Fibroblast of skin of scalp (primary cell): Measurements from ENCODE around the gene STX19.

ENCODE experiments used
- DNase-seq: peaks from one replicate; pipeline ENCODE4 v3.0.0-alpha.2; 2013

STX19 gene

DNA sequence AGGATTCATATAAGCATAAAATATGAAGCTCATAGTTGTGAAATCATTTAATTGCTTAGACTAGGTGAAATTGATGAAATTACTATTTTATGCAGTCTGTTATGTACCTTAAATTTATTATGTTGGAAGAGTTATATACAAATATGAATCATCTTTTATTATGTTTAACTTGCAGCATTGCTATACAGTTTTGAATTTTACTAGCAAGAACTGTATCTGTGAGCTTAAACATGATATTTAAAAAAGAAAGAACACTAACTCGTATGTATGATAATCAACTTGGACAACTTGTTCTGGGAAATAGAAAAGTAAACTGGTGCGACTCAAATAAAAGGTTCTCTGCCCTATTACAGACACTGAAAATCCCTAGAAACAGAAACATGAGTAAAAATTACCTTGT, 1.8 kb downstream of the STX19 start:
- DNase-seq, result no peak

DNA sequence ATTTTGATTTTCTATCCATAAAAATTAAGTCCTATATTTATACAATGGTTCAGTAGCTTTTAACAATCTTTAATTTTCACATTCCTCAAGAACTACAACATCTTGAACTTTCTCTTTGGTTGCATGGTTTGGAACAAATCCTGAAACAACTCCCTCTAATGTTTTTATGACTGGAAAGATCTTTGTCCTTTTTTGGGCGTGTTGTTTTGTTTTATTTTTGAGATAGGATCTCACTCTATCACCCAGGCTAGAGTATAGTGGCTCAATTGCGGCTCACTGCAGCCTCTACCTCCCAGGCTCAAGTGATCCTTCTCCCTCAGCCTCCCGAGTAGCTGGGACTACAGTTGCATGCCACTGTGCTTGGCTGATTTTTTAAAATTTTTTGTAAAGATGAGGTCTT, 4.0 kb downstream of the STX19 start:
- DNase-seq, result peak; percentile 71

DNA sequence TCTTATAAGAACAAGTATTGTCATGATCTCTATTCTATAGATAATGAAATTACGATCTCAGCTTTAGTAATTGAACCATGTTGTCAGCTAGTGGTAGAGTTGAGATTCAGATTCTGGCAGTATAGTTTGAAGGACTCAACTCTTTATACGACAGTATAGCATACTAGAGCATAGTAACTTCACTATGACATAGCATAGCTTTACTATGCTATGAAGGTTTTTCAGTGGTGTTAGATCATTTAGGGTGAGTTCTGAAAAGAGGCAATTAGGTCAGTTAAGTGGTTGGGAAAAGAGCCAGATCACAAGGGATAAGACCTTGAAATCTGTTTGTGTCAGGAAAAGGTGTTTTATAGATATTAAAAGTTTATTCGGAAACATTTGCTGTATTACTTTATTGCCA, 8.1 kb downstream of the STX19 start:
- no peak for DNase-seq

DNA sequence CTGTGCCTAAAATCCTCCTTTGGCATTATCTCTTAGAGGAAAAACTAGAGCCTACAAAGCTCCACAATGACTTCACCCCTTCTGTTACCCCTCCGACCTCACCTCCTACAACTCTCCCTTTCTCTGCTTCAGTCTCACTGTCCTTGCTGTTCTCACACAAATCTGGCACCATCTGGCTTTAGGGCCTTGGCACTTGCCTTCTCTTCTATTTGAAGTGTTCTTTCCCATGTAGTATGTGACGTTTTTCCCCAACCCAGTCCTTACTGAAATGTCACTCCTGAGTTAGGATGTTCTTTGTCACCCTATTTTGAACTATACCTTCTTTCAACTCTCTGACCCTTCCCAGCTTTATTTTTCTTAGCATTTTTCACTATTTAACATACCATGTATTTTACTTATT, 8.7 kb downstream of the STX19 start:
- no peak for DNase-seq

DNA sequence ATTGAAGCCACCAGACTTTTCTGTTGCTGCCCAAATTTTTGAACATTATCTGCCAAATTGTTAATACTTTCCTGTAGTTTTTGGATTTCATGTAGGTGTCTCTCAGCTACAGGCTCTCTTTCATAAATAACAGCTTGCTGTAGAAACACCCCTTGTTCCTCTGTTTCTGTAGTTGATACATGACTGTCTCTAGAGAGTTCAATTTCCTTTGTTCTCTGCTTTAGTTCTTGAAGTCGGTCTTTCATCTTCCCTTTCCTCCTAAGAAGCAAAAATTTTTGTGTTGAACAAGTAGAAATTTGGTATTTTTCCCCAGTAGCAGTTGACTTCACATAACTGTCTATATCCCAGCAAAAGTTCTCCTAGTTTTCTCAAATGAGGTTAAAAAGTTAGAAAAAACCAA, 13.4 kb downstream of the STX19 start:
- DNase-seq, result no peak

DNA sequence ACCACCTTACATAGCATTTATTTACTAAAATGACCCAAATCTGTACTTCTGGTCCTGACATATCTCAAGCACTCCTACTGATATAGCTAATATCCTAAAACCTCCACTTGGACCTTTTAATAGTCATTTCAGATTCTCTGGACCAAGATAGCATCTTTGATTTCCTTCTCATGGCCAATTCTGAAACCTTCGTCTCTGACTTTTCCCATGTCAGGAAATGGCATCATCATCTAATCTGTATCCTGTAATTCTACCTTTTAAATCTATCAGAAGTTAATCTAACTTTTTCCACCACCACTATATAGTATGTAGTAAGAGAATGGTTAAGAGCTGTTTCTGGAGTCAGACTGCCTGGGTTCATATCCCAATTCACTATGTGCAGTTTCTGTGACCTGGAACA, 16.2 kb downstream of the STX19 start:
- DNase-seq, result no peak

DNA sequence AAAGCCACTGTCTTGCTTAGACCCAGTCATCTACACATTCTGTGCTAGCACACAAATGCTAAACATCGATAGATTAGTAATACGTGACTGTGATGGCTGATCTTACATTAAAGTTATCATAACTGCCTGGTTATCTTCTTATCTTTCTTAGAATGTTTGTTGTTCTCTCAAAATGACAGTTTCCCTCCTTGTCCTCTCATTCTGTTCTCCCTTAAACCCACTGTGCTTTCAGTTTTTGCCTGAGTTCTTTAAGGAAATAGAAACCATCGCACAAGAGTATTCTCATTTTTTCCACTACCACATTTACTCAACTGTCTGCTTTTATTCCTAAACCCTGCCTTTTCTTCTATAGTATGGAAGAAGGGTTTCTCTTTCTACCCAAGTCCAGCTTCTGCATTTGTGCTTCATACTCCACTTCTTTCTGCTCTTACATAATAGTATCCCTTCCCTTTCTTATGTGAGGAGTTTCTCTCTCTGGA, 17.1 kb downstream of the STX19 start:
- no peak for DNase-seq

DNA sequence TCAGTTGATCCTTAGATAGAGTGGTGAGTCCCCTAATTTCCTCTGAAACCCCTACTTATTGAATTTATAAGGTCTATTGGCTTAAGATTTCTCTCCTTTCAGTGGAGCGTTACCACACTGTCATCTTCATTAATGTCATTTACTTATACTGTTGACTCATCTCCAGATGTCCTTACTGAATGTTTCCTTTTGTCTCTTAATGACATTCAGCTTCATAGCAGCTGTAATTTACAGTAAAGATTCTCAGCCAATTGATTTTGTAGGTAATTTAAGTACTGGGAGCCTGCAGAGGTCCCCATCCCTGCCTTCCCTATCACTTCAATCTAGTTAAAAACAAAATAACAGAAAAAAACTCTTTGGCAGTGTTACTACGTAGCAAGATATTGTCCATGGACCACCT, 18.8 kb downstream of the STX19 start:
- no peak for DNase-seq

DNA sequence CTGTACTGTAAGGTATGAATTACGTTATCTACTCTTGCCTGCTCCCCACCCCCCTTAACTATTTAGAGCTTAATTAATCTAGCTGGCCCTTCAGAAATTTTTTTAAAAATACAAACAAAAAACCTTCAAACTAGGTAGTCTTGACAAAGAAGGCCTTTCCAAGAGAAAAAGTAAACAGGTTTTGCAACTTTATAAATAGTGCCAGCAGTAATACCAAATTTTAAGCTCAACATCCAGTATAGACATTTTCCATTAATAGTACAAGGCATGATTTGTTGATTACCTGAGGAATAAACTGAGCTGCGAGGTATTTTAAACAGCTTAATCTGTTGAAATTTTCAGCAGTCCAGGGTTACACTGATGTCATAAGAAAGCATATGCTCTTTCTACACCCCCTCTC, 20.1 kb downstream of the STX19 start:
- no peak for DNase-seq

DNA sequence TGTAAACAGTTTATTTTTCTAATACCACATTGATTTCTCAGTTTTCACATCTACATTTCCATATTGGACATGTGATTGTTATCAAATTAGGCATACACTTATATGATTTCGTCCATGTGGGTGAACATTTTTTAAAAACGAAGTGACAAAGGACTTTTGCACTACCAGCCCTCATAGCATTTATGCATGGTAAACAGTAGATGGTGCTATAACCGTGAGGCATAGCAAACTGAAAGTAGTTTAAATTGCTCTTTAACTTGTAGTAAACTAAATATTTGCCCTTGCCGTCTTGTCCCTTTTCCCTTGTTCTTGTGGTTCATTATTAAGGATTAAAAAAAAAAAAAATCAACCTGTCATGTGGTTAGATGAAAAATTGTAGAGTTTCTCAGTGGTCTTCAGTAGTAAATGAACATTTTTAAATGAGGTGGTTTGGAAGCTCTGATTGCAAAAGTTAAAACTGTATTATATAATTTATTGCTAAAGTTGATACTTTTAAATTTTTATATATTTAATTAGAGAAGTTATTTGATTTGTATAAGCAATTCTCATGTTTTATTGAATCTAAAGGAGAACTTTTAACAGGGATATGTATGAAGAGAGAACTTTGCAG, 24.0 kb downstream of the STX19 start:
- DNase-seq, result peak; percentile 64

DNA sequence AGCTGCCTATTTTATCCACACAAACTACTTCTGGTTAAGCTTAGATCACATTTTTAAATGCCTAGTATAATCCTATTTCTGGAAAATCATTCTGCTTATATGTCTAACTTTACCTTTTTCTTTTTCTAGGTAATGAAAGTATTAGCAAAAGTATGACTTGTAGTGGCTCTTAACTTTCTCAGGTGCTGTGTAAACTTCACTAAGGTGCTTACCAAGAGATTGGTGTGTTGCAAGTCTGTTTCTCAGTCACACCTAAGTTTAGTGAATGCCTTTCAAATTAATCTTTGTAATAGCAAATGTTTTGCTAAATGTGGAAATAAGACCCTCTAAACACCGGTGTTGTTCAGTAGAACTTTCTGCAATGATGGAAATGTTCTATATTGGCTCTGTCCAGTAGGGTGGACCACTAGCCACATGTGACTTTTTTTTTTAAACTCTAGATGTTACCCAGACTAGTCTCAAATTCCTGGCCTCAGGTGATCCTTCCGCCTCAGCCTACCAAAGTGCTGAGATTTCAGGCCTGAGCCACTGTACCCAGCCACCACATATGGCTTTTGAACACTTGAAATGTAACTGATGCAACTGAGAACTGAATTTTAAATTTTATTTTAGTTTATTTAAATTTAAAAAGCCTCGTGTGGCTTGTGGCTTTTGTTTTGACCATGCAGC, 26.4 kb downstream of the STX19 start:
- no peak for DNase-seq

DNA sequence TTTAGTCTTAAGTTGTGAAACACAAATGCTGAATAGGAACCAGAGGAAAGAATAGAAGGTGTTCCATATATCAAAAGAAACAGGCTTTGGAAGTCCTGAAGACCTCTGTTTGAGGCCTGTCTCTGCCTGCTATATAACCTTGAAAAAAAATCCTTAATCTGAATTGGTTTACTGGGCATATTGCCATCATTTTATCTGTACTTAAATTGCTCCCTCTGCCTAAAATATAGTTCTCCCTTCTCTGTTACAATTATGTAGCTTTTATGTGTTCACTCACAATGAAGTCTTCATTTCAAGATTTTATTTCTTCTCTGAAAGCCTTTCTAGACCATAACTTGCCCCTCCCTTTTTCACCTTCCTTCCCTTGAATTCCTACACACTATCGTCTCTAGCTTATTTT, 27.2 kb downstream of the STX19 start:
- no peak for DNase-seq

DNA sequence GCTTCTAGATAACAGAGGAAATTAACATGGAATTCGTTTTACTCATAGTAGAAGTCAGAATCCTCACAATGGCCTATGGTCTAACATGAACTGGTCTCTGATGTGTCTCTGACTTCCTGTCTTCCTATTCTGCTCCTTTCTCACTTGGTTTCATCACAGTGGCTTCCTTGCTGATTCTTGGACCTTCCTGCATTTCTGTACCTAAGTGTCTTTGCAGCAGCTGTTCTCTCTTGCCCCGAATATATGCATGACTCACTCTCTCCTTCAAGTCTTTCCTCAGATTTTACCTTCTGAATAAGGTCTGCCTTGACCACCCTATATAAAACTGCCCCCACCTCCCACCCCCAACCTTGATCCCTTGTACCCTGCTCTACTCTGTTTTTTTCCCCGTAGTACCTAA, 34.3 kb downstream of the STX19 start:
- DNase-seq, result no peak

DNA sequence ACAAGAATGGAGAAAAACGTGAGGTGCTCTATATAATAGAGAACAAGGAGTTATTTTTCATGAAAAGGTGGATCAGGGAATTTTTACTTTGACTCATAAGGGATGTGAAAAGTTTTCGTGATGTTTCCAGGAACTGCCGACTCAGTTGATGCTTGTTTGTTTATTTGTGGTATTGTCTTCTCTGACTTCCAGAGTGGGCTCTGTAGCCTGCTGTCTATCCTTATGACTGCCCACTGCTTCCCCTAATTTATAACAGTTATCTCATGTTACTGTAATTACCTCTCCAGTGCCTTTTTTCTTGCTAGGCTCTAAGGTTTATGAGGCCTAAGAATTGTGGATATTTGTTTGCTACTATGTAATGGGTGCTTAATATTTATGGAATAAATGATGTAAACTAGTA, 36.2 kb downstream of the STX19 start:
- DNase-seq, result no peak

DNA sequence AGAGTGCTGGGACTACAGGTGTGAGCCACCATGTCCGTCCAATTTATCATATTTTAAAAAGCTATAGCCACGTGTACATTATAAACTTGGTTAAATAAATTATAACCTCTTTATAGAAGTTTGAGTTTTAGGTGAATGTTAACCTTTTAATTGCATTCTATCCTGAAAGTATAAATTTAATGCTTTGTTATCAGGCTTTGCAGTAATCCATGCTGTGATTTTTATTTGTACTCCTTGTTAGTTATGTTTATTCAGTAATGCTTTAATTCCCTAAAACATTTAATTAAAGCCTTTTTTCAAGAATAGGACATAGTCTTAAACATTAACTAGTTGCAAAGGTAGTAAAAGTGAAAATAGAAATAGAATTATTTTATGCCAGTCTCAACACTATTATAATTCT, 36.8 kb downstream of the STX19 start:
- no peak for DNase-seq

DNA sequence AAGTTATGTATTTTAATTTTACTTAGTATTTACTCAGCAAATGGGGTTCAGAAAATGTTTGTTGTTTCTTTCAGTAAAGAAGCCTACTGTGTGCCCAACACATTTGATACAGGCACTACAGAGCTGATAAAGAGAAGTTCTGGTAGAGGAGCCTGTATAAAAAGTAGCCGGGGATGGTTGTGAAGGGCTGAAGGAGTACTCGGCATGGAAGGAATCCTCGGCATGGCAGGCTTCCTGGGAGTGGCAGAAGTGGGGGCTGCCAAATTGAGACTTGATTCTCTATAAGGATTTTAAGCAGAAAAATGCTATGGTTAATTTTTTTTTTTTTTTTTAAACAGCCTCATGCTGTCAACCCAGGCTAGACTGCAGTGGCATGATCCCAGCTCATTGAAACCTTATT, 39.2 kb downstream of the STX19 start:
- DNase-seq, result peak; percentile 20

DNA sequence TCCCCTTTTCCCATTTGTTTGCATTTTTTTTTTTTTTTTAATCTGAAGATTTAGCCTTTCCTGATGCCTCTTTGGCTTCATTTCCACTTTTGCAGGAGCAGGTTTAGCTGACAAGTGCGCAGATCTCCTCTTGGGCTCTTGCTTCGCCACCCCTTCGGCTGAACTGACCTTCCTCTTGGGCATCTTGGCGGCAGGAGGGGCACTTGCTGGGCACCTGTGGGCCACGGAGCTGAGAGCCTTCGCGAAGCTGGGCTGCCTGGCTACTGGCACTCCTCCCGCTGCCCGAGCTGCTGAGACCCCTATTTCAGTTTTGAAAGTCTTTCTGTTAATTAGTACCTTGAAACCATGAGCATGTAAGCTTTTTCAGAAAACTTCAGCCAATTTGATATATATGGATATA, 39.6 kb downstream of the STX19 start:
- DNase-seq, result no peak

DNA sequence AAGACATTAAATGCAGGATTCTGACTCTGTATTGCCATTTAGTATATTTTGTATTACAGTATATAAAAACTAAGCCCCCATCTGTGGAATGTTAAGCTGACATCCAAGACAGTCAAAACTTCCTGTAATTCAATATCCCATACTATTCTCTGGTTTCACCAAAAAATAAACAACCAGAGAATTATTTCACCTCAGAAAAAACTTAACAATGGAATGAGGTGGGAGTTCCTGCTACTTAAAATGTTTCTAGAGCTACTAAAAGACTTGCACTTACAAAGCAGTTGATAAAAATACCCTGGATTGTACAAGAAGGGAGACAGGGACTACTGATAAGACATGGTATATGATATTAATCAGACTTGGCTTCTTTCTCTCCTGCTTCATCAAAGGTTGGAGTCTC, 40.1 kb downstream of the STX19 start:
- peak; percentile 15 for DNase-seq

DNA sequence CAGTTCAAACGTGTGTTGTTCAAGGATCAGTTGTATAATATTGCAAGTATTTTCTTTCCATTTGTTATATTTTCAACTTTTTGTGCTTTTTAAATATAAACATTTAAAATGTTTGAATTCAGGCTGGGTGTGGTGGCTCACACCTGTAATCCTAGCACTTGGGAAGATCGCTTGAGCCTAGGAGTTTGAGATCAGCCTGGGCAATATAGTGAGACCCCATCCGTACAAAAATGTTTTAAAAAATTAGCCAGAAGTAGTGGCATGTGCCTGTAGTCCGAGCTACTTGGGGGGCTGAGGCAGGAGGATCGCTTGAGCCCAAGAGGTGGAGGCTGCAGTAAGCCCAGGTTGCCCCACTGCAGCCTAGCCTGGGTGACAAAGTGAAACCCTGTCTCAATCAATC, 43.8 kb downstream of the STX19 start:
- DNase-seq, result no peak

DNA sequence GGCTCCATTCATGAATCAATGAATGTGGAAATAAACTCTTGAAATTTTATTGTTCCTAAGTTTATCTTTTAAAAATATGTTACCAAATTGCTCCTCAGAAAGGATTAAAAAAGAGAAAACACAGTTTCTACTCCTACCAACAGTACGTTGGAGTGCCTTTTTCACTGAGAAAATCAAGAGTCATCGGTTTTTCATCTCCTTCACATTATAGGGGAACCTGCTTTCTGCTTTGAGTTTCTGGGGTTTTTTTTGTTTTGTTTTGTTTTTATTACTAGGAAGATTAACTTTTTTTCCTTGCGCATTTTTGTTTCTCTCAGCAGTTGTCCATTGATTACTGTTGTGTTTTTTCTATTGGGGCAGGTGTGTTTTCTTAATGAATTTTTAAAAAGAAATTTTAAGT, 45.0 kb downstream of the STX19 start:
- DNase-seq, result no peak

DNA sequence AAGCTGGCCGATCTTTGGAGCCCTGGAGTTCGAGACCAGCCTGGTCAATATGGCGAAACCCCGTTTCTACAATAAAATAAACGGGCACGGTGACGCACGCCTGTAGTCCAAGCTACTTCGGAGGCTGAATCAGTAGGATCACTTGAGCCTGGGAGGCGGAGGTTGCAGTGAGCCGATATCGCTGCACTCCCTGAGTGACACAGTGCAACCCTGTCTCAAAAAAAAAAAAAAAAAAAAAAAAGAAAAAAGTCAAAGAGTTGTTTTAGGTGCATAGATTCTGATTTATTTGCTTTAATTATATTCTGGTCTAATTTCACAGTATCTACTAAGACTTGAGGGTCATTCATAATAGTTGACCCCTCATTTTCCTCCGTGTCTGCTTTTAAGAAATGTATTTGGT, 46.7 kb downstream of the STX19 start:
- no peak for DNase-seq

DNA sequence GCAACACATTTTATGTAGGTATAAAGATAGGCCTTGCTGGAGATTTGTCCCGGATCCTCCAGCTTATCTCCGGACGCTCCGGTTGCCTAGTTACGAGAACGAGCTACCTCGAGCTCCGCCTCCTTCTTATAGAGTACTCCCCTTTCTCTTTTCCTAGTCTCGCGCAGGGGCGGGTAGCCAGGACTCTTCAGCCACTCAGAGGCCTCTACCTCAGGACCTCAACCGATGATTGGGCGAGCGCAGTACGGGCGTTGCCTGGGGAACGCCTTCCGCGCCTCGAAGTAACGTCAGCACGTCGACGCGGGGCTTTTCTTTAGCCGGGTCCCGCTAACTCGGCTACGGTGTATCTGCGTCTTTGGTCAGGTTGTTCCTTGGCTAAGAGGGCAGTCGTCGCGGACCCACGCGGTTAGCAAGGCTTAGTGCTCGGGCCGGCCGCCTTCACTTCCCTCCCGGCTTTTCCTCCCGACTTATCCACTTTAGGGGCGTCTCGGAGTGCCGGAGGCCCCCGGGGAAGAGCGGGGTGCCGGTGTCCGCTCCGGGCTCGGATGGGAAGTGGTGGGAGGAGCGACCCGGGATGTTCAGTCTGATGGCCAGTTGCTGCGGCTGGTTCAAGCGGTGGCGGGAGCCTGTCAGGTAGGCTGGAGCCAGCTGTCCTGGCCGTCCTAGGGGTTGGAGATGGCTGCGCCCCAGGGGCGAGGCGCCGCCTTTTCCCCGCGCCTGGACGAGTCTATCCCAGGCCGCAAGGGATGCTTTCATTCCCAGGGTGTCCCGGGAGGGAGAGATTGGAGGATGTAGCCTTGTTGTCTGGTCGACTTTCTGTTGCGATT, 48.3 kb downstream of the STX19 start, which contains the start of gene ARL13B:
ARL13B (plus strand) TSS at position 306 of the 827 bp plus-strand sequence; CDS start at position 575, 269 bp downstream.
- DNase-seq, result peak; percentile 98
